Stimulated activated CD8-positive, alpha-beta memory T cell treated with anti-CD3 and anti-CD28 coated beads, Interleukin-15, amount 100 ng/mL, for 4 hours (primary cell): ENCODE measurements around the gene RCBTB1.

Experiments
- DNase-seq, 2 donors: peaks; one replicate each; pipeline ENCODE4 v3.0.0-alpha.2; 2020; ENCODE audit warnings: low read depth in 2 of 2

Gene RCBTB1

GRCh38 chr13:49512578-49512977, 72.8 kb downstream of the RCBTB1 start:
- DNase-seq: no peak

GRCh38 chr13:49503951-49504350, 81.4 kb downstream of the RCBTB1 start:
- DNase-seq: no peak

GRCh38 chr13:49502954-49503353, 82.4 kb downstream of the RCBTB1 start:
- no peak for DNase-seq

GRCh38 chr13:49499889-49500660, 85.3 kb downstream of the RCBTB1 start:
- no peak for DNase-seq

GRCh38 chr13:49498206-49498605, 87.2 kb downstream of the RCBTB1 start:
- no peak for DNase-seq

- DNase-seq: no peak
Measured at GRCh38 chr13:49497272-49497671, 88.1 kb downstream of the RCBTB1 start.

GRCh38 chr13:49496837-49497236, 88.5 kb downstream of the RCBTB1 start:
- DNase-seq: peak in 1 of 2 donors; percentile 54

- DNase-seq: peak; percentile 75 to 82
Measured at GRCh38 chr13:49495783-49496762, 89.3 kb downstream of the RCBTB1 start, which contains the start of gene PHF11. Gene PHF11, plus strand, starts transcription at chr13:49495953. Its CDS starts 49 bp downstream, at chr13:49496002.

- no peak for DNase-seq
Measured at GRCh38 chr13:49494645-49495044, 90.7 kb downstream of the RCBTB1 start.

- no peak for DNase-seq
Measured at GRCh38 chr13:49488563-49488962, 96.8 kb downstream of the RCBTB1 start.
